GM18517 (cell line): Measurements from ENCODE around the gene ANKRD13D.

Source experiments
- ATAC-seq: cut with Tn5 transposase; IDR thresholded peaks from one replicate; pipeline ENCODE4 v1.9.1; 2021; ENCODE audit warnings: mild to moderate bottlenecking, moderate library complexity; ENCODE audit not compliant: unreplicated experiment

Gene ANKRD13D

DNA sequence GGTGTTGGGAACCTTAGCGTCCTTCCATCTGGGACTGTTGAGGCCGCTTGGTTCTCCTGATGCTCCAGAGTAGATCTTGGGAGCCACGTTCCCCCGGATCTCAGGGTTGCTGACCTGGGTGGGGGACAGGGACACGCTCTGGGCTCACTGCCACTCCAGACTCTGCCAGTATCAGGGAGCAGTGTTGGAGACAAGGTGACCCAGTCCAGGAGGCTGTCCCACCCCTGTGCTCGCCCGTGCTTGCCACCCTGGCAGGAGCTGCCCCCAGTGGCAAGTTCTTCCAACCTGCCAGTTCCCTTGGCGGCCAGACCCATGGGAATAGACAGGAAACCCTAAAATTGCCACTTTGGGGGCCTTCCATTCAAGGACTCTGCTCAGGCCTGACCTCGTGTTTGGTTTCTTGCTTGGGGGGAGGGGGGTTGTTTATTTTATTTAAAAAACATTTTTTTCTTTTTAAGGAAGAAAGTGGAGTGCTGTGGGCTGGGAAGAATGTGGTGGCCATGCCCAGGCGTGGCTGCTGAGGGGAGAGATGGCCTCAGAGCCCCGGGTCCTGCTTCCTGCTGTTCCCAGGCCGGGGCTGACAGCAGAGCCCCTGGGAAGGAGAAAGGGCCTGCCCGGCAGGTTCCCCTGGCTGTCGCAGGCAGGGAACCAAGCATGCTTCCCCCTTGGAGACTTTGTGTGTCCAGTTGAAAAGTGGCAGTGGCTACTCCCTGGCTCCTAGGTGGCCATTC is 15.7 kb upstream of the ANKRD13D start:
- ATAC-seq: no peak

DNA sequence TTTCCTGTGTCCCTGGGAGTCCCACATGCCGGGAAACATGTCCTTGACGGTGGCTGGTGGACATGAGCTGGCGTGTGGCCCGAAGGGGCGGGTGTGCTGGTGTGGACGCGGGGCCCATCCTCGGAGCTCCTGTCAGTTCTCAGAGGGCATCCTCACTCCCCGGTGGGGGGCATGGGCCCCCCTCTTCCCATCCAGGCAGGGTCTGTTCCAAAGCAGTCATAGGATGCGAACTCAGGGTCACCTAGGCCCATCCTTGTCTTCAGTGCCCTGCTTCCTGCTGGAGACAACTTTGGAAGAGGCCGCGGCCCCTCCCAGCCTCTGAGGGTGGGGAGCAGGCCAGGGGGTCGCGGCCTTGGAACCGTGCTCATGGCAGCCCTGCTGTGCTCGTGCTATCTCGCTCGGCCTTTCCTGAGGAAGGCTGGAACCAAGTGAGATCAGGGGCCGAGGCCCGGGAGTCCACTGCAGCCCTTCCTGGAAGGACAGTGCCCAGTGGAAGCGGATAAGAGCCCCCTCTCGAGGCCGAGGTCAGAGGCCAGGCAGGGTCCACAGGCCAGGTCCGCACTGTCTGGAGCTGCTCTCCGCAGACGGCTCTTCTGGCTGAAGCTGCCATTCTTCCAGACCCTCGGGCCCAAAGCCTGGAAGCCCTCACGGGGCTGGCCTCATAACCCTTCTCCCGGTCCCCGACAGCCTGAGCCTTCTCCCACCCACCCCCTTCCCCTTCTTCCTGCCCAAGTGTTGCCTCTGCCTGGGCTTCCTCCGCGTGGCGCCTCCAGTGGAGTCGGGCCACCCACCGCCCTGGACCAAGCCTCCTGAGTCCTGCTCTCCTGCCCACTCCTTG is 14.1 kb upstream of the ANKRD13D start:
- ATAC-seq: no peak

DNA sequence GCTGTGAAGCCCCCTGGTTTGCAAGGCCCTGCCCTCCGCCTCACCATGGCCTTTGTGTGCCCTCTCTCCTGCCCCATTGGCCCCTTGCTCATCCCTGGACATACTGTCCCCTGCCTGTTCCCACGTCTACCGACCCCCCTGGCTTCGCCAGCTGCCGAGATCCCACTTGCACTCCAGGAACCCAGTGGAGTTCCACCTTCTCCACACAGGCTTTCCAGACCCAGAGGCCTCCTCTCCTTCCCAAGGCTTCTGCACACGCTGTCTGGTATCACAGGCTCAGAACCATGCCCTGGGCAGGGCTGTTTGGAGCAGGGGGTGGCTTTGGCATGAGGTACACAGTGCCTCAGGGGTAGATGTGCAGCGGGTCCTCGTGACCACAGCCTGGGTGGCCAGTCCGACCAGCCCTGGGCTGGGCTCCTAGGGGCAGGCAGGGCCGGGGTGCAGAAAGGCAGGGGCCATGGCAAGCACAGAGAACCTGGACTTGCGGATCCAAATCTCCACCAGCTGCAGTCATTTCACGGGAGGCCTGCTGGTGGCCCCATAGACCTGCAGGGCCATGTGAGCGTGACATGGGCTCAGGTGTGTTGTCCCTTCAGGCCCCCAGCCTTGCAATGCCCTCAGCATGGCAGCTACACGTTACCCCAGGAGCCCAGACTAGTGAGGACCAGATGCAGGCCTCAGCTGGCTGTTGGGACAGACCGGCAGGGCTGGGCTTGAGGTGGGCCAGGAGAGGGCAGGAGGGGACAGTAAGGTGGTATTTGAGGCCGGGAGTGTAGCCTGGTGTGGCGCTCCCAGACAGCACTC is 13.3 kb upstream of the ANKRD13D start:
- ATAC-seq: no peak

DNA sequence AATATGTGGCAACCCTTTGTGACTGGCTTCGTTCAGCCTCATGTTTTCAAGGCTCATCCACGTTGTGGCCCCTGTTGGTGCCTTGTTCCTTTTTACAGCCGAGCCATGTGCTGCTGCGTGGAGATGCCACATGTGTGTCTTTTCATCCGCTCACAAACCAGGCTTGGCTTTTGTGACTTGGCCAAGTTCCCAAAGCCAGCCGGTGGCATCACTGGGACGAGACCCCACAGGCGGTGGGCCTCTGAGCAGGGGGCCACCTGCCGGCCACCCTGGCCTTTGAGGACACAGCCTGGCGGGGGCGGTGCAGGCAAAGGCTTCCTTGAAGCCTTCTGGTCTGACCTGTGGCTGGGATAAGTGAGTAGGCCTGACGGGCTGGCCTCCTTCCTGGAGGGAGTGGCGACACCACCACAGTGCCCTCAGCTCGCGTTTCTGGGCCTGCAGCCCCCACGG is 12.3 kb upstream of the ANKRD13D start:
- no peak for ATAC-seq

DNA sequence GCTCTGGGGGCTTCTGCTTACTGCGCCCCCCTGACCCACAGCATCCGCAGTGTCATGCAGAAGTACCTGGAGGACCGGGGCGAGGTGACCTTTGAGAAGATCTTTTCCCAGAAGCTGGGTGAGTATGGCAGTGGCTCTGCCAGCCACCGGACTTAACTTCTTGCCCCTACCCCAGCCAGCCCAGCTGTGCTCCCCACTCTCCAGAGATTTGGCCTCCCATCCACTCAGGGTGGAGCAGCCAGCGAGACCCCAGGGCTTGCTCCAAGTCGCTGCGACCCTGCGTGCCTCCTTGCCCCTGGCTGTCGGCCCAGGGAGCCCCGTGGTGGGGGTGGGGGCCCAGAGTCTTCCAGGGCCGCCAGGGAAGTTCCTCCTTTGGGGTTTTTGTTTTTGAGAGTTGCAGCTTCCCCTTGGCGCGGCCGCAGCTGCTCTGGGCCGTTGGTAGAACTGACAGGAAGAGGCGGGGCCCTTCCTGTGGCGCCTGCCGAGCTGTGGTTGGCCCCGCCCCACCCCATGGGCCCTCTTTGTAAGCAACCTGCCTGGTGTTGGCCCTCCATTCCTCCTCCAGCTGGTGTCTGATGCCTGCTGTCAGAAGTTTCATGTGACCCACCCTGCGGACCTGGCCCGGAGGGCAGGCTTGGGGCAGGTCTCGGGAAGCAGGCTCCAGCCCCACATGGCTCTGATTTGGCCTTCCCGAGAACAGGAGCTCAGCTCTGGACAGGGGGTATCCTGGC is 11.7 kb upstream of the ANKRD13D start:
- peak; percentile 64 for ATAC-seq

DNA sequence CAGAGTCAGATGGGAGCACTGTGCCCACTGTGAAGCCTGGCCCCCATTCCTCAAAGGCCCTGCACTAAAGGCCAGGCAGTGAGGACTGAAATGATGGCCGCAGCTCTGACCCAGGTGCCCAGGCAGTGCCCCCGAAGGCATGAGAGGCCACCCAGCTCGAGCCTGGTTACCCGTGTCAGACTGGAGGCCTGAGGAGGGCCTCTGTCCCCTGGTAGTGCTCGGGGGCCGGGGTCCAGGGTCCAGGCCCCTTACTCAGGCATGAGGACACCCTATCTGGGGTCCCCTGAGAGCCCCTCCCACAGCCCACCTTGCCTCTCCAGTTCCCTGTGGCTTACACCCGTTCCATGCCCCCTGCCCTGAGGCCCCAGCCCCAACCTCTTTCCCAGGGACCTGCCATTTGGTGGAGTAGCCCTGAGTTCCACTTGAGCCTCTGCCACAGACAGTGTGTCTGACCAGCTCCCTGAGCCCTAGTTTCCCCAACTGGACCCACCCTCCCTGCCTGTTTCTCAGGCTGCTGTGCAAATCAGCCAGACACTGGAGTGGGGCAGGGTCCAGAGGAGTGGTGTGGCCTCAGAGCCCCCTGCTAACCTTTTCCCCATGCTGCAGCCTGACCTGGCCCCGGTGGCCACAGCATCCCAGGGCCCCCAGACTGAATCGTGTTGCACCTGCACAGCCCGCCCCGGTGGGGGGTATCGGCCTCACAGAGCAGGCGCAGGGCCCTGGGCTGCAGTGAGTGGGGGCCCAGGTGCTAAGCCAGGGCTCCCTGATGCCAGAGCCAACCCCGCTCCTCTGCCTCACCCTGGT is 10.8 kb upstream of the ANKRD13D start:
- ATAC-seq: no peak

DNA sequence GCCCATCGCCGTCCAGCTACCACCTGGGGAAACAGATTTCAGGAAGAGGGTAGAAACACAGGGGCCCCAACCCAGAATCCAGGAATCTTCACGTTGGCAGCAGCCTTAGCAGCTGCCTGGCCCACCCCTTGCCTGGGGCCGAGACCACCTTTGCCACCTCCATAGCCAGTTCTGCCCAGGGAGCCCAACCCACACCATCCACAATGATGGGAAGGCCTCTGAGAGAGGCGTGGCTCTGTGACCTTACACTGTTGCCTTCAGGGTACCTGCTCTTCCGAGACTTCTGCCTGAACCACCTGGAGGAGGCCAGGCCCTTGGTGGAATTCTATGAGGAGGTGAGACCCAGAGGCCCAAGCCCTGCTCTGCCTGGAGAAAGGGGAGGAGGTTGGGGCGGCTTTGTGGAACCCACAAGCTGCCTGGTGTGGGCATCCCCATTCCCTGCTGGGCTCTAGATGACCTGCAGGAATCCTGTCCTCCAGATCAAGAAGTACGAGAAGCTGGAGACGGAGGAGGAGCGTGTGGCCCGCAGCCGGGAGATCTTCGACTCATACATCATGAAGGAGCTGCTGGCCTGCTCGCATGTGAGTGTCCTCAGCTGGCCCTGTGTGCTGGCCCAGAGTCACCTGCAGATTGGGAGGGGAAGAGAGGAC is 10.0 kb upstream of the ANKRD13D start:
- ATAC-seq: no peak

DNA sequence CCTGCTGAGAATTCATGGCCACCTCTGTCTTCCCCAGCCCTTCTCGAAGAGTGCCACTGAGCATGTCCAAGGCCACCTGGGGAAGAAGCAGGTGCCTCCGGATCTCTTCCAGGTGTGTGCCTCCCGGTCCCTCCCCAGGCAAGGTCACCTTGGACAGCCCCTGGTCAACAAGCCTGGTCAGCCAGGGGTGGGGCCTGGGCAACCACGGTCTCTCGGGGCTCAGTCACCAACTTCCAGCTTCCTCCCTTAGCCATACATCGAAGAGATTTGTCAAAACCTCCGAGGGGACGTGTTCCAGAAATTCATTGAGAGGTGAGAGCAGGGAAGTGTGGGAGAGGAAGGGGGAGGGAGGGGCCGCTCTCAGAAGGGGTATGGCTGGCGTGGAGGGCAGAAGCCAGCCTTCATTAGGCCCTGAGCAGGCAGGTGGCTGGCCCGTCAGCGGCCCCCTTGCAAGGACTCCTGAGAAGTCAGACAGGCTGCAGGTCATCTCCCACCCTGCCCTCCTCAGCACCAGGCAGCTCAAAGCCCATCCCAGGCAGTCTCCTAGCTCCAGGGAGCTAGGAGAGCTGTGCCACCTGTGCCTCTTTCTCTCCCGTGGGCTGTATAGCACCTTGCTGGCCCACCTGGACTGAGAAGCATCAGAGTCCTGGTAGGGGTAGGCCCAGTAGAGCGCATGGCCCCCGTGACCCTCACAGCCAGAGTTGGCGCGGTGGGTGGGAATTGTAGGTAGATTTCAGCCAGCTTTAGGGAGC is 9.3 kb upstream of the ANKRD13D start:
- ATAC-seq: no peak

DNA sequence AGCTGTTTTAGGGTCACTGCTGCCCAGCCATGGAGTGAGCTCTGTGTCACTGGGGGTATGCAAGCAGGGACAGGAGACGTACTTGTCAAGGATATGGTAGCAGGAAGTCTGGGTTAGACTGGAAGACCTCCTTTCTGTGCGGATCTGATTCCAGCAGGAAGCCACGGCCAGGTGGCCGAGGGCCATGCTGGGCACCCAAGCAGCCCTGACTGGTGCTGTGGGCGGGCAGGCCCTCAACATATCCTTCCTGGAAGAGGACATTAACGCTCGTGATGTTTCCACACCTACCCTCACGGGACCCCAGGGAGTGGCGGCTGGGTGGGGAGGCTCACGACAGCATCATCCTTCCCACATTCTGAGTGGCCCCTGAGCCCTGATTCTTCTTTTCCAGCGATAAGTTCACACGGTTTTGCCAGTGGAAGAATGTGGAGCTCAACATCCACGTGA is 8.7 kb upstream of the ANKRD13D start:
- no peak for ATAC-seq

DNA sequence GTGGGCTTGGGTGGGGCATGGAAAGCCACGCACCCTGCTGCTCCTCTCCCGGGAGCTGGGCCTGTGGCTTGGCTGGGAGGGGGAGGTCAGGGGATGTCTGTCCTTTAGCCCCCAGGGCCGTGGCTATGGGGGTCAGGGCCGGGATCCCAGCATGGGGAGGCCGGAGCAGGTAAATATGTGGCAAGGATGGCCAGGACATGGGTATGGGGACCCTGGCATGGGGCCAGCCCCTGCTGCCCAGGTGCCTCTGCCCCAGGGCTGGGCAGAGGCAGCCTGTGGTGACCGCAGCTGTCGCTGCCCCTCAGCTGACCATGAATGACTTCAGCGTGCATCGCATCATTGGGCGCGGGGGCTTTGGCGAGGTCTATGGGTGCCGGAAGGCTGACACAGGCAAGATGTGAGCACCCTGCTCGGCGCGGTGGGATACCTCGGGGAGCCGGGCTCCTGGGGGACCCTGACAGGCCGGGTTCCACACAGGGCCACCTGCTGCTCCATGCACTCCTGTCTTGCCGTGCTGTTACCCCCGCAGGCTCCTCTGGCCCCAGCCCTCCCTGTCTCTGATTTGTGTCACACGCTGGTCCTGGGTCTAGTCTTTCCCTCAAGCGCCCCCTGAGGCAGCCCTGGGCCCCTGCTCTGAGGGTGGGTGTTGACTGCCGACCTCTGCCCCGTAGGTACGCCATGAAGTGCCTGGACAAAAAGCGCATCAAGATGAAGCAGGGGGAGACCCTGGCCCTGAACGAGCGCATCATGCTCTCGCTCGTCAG is 8.1 kb upstream of the ANKRD13D start:
- ATAC-seq: no peak

DNA sequence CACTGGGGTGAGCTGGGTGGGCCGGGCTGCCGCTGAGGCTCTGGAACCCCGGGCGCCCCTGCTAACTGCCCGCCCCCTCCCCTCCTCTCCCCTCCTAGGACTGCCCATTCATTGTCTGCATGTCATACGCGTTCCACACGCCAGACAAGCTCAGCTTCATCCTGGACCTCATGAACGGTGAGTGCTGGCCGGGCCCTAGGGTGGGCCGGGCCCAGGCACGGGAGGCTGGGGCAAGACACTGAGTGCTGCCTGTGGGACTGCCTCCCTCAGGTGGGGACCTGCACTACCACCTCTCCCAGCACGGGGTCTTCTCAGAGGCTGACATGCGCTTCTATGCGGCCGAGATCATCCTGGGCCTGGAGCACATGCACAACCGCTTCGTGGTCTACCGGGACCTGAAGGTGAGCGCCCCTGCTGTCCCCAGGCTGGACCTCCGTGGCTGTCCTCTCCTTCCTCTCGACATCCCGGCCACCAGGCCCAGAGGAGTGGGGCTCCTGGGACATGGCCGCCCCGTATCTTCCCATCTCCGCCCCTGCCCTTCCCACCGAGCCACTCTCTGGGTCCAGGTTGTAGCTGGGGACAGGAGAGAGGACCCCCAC is 7.5 kb upstream of the ANKRD13D start:
- ATAC-seq: no peak

DNA sequence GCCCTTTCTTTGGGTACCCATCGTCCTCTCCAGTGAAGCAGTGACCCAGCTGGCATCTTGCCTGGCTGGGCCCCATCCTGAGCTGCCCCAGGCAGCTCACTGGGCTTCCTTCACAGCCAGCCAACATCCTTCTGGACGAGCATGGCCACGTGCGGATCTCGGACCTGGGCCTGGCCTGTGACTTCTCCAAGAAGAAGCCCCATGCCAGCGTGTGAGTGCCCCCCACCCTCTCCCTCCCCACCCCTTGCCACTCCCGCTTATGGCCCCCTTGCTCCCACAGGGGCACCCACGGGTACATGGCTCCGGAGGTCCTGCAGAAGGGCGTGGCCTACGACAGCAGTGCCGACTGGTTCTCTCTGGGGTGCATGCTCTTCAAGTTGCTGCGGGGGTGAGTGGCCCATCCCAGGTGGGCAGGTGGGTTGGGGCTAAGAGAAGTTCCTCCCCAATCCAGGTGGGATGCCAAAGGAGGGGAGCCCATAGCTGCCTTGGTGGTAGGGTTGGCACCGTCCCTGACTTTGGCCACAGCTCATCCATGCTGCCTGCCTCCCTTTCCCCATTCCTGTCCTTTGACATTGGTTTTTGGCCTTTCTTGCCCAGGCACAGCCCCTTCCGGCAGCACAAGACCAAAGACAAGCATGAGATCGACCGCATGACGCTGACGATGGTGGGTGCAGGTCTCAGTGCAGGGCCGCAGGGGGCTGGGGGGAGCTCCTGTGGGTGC is 6.8 kb upstream of the ANKRD13D start:
- ATAC-seq: no peak

DNA sequence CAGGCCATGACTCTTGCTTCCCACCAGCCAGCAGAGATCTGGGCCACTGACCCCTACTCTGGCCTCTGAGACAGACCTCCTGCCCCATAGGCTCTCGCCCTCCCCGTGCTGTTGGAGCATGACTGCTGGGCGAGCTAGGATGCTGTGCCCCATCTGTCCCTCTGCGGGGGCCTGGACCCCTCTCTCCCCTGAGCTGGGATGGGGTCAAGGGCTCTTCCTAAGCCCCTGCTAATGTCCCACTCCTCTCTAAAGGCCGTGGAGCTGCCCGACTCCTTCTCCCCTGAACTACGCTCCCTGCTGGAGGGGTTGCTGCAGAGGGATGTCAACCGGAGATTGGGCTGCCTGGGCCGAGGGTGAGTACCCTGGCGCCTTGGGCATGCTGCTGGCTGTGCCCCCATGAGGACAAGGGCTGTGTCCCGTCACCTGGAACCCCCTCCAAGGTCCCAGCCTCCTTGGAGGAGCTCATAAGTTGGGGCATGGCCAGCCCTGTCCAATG is 6.2 kb upstream of the ANKRD13D start:
- ATAC-seq: no peak

DNA sequence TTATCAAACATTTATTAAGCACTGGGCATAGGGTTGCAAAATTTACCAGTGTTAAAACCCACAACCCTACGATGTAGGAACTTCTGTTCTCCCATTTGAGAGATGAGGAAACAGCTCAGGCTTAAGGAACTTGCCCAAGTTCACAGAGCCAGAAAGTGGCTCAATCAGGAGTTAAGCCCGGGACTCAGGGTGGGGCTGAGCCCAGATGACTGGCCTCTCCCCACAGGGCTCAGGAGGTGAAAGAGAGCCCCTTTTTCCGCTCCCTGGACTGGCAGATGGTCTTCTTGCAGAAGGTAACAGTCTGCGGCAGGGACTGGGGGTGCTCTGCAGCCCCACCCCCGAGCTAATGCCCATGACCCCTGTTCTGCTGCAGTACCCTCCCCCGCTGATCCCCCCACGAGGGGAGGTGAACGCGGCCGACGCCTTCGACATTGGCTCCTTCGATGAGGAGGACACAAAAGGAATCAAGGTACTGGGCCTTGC is 5.6 kb upstream of the ANKRD13D start:
- ATAC-seq: no peak

DNA sequence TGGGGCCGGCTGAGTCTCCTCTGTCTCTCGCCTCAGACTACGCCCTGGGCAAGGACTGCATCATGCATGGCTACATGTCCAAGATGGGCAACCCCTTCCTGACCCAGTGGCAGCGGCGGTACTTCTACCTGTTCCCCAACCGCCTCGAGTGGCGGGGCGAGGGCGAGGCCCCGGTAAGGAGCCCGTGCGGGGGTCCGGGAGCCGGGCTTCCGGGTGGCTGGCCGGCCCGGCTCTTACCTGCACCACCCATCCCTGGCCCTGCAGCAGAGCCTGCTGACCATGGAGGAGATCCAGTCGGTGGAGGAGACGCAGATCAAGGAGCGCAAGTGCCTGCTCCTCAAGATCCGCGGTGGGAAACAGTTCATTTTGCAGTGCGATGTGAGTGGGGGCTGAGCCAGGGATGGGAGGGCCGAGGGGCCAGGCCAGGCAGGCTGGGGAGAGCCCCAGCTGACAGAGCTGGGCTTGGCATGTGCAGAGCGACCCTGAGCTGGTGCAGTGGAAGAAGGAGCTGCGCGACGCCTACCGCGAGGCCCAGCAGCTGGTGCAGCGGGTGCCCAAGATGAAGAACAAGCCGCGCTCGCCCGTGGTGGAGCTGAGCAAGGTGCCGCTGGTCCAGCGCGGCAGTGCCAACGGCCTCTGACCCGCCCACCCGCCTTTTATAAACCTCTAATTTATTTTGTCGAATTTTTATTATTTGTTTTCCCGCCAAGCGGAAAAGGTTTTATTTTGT is 4.1 kb upstream of the ANKRD13D start:
- ATAC-seq: no peak
